PFSK-1 (cell line): ENCODE measurements around the gene SMTN.

ENCODE experiments used
- FOXP2 ChIP-seq: optimal IDR thresholded peaks from 2 replicates; pipeline ENCODE3; 2011; ENCODE audit warnings: borderline replicate concordance, control low read depth, inconsistent platforms; ENCODE audit not compliant: insufficient read depth; ENCODE audit errors: extremely low read length, extremely low read depth
- POLR2AphosphoS5 ChIP-seq: IDR thresholded peaks from 2 replicates; pipeline ENCODE4 v1.6.1; 2012; ENCODE audit warnings: low read depth, mild to moderate bottlenecking, control low read depth, low read length, moderate library complexity
- SIN3A ChIP-seq: IDR thresholded peaks from 2 replicates; pipeline ENCODE4 v1.6.1; 2012; ENCODE audit warnings: mild to moderate bottlenecking, low read length, moderate library complexity, borderline replicate concordance; ENCODE audit not compliant: insufficient read depth
- TAF1 ChIP-seq: IDR thresholded peaks from 2 replicates; pipeline ENCODE4 v1.6.1; 2012; ENCODE audit warnings: low read length, control low read depth, borderline replicate concordance; ENCODE audit not compliant: insufficient read depth
- TF ChIP-seq, protein P1 (sequence below), 2 experiments: IDR thresholded peaks; 2 replicates each; pipeline versions ENCODE4 v1.6.1 to v1.8.0; 2011 to 2012; ENCODE audit warnings: low read depth in 2 of 2, low read length in 2 of 2, control low read depth in 1 of 2, inconsistent platforms in 1 of 2, mild to moderate bottlenecking in 1 of 2, moderate library complexity in 1 of 2; ENCODE audit not compliant: insufficient read depth in 1 of 2

SMTN gene

GRCh38 chr22:31044262-31044861 lies 36.8 kb upstream of the SMTN start:
- TF ChIP-seq FOXP2 (no peak), POLR2AphosphoS5 (no peak), SIN3A (no peak), TAF1 (no peak)
- TF ChIP-seq, protein P1, sequence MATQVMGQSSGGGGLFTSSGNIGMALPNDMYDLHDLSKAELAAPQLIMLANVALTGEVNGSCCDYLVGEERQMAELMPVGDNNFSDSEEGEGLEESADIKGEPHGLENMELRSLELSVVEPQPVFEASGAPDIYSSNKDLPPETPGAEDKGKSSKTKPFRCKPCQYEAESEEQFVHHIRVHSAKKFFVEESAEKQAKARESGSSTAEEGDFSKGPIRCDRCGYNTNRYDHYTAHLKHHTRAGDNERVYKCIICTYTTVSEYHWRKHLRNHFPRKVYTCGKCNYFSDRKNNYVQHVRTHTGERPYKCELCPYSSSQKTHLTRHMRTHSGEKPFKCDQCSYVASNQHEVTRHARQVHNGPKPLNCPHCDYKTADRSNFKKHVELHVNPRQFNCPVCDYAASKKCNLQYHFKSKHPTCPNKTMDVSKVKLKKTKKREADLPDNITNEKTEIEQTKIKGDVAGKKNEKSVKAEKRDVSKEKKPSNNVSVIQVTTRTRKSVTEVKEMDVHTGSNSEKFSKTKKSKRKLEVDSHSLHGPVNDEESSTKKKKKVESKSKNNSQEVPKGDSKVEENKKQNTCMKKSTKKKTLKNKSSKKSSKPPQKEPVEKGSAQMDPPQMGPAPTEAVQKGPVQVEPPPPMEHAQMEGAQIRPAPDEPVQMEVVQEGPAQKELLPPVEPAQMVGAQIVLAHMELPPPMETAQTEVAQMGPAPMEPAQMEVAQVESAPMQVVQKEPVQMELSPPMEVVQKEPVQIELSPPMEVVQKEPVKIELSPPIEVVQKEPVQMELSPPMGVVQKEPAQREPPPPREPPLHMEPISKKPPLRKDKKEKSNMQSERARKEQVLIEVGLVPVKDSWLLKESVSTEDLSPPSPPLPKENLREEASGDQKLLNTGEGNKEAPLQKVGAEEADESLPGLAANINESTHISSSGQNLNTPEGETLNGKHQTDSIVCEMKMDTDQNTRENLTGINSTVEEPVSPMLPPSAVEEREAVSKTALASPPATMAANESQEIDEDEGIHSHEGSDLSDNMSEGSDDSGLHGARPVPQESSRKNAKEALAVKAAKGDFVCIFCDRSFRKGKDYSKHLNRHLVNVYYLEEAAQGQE (IDR thresholded peaks at IDR 0.05; ENCODE audit: insufficient read depth in 1 of 2, low read depth in 2 of 2, low read length in 2 of 2), result no peak

- TF ChIP-seq TAF1 (no peak), POLR2AphosphoS5 (no peak), FOXP2 (no peak)
- TF ChIP-seq, protein P1 (IDR thresholded peaks at IDR 0.05; ENCODE audit: insufficient read depth in 1 of 2, low read depth in 2 of 2, low read length in 2 of 2), result no peak
Measured at GRCh38 chr22:31045900-31046538, 35.1 kb upstream of the SMTN start.

GRCh38 chr22:31046539-31047226 lies 34.4 kb upstream of the SMTN start:
- TF ChIP-seq, protein P1 (IDR thresholded peaks at IDR 0.05; ENCODE audit: insufficient read depth in 1 of 2, low read depth in 2 of 2, low read length in 2 of 2), result no peak
- TF ChIP-seq FOXP2, result peak; percentile 90

DNA sequence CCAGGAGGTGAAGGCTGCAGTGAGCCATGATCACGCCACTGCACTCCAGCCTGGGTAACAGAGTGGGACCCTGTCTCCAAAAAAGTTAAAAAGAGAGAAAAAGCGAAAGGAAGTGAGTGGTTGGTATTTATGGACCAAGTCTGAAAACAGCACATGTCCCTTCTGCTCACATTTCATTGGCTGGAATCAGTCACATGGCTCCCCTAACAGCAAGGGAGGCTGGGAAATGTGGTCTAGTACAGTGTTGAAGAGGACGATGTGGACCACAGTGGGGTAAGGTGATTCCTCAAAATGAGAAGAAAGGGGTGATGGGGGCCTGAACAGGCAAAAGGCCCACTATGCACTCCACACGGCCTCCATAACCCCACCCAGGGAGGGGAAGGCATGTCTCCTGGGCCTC lies 32.5 kb upstream of the SMTN start:
- TF ChIP-seq FOXP2, result no peak
- TF ChIP-seq SIN3A, result no peak
- no peak for TF ChIP-seq POLR2AphosphoS5
- no peak for TF ChIP-seq TAF1
- TF ChIP-seq, protein P1 (IDR thresholded peaks at IDR 0.05; ENCODE audit: insufficient read depth in 1 of 2, low read depth in 2 of 2, low read length in 2 of 2), result no peak
